ENCODE data around the gene RUBCNL.
A peak's percentile ranks its signal among the peaks of the same experiment; 100 is the strongest.
"Not testable (repeated sequence)": the region's sequence is repeated elsewhere in the genome, so short reads cannot be mapped to it uniquely, and the experiment has no call there.

The RUBCNL gene

GRCh38 chr13:46387064-46387851, at the start of gene RUBCNL:
RUBCNL (minus strand) TSS chr13:46387252; CDS start chr13:46372475, 14,777 bp downstream.
- DNase-seq = peak; percentile 18

DNA sequence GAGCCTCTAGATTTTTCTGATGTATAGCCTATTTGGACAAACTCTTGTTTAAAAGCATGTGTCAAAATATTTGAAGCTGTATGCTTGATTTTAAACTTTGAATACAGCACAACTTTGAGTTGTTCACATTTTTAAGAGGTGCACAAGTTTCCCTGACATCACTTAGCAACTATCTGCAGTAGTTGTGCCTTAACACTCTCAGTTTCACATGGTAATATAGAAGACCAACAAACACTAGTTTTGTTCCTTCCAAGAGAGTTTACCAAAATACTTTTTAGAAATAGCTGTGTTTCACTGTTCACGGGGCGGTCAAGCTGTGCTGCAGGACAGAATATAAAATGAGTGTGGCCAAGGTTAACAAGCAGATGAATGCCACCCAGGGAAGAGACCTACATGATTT, 42.5 kb upstream of the RUBCNL start:
- not testable (repeated sequence) for DNase-seq

- no peak for DNase-seq
Observed at GRCh38 chr13:46405457-46405856, 18.4 kb upstream of the RUBCNL start.

- DNase-seq = no peak
Observed at GRCh38 chr13:46404733-46405100, 17.7 kb upstream of the RUBCNL start.

DNA sequence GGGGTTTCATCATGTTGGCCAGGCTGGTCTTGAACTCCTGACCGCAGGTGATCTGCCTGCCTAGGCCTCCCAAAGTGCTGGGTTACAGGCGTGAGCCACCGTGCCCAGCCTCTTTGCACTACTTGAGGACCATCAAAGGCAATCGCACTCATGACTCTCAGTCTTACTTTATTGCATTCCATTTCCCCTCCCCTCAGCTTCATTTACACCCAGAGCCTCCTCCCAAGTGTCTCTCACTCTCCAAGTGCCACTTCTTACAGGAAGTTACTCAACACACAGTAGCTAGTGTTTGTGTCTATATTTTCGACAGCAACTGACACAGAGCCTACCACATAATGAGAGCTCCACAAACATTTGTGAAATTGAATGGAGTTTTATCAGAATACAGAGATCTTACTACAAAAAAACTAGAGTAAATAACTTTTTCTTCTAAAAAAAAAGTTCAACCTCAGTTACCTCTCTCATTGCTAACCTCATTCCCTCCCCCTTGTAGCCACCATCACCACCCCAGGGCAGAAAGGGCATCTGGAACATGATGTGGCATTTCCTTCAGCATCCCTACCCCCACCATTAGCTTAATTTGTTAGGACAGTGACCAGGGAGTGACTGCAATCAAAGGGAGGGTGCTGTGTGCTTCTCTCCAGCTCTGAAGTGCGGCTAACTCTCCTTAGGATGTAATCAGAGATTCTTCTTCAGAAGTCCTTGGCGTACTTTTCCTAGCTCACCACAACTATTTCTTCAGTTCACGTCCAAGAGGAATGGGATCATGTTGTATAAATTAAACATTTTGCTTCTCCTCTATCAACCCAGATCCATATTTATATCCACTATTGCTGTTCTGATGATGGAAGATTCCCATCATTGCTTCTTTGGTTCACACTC, 17.0 kb upstream of the RUBCNL start:
- DNase-seq = no peak

GRCh38 chr13:46402178-46402577, 15.1 kb upstream of the RUBCNL start:
- DNase-seq = no peak

- DNase-seq = no peak
Observed at GRCh38 chr13:46401432-46401831, 14.4 kb upstream of the RUBCNL start.

GRCh38 chr13:46396341-46396740, 9.3 kb upstream of the RUBCNL start:
- DNase-seq = no peak

- DNase-seq = no peak
Observed at GRCh38 chr13:46392967-46393366, 5.9 kb upstream of the RUBCNL start.

GRCh38 chr13:46389457-46390451, 2.7 kb upstream of the RUBCNL start:
- DNase-seq = no peak

- DNase-seq = no peak
Observed at GRCh38 chr13:46388846-46389245, 1.8 kb upstream of the RUBCNL start.

GRCh38 chr13:46388308-46388707, 1.3 kb upstream of the RUBCNL start:
- DNase-seq = no peak

GRCh38 chr13:46386392-46387063, 524 bp downstream of the RUBCNL start:
- no peak for DNase-seq

DNA sequence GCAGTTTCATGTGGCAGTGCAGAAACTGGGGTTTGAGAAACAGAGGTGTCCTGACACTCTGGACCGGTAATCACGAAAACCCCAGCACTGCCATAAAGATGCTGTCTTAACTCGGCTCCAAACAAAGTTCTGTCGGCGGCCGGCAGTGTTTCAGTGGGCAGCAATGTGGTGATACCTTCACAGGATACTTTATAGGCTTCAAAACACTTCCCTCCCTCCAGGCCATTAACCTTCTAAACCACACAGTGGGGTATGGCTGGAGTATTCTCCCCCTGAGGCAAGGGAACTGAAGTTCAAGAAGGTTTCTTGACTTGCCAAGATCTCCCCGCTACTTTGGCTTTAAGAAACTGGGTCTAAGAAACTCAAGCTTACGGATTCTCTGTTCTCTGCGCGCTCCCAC, 1.1 kb downstream of the RUBCNL start:
- DNase-seq = no peak

DNA sequence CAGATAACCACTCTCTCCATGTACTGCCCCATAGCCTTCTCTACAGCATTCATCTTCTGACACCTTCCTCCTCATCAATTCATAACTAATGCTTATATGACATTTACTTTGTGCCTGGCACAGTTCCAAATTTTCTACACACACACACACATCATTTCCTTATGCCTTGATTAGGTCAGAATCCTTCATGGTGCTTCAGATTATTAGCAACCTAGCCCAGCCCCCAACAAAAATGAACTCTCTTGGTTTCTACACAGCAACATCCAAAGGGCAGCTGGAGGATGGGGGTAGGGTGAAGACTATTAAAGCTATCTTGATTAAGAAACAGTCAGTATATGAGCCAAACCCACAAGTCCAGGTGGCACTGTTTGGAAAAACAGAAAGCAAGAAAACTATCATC, 3.7 kb downstream of the RUBCNL start:
- DNase-seq = peak; percentile 2

- no peak for DNase-seq
Observed at GRCh38 chr13:46382224-46382623, 4.8 kb downstream of the RUBCNL start.

- no peak for DNase-seq
Observed at GRCh38 chr13:46380242-46380641, 6.8 kb downstream of the RUBCNL start.

DNA sequence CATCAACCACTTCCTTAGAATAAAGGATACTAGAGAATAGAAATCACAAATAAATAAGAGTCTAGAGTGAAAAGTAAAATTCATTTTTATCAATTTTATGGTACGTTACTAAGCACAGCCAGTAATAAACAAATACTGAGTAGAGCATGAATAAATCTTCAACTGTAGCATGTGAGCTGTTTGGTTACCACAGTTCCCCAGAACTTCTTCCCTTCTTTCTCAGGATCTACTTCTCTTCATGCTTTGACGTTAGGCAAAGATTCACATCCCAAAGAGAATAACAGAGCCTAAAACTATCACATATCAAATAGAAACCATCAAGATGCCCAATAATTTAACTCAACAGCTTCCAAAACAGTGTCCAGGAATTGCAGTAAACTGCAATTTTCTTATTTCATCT, 7.4 kb downstream of the RUBCNL start:
- DNase-seq = no peak

DNA sequence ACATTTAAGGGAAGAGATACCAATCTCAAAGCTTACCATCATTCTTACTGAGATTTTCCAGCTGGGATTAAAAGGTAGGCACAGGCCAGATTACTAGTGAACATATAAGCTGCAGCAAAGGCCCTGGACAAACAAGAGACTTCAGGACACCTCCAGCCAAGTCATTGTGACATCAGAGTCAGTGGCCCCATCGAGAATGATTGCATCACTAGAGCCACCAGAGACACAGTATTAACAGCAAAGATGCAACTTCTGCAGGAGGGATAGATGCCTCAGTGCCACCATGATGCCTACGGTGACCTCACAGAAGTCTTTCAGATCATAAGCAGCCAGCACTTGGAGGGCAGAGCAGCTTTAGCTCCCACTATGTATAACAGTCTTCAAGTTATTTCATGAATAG, 8.6 kb downstream of the RUBCNL start:
- no peak for DNase-seq

DNA sequence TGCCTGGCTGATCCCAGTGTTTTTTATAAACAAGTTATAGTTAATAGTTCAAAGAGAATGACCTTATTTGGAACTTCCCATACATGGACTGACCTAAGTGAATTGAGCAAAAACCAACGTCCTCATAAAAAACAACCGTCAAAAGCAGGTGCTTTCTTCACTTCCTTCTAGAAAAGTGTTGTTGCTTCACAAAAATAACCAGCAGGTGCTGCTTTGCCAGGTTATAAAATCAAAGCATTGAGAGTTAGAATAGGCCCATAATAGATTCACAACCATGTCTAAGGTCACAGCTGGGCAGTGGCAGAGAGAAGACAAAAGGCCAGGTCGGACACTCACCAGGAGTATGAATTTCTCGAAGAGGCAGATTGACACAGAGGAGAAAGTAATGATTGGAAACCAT, 9.5 kb downstream of the RUBCNL start:
- no peak for DNase-seq

DNA sequence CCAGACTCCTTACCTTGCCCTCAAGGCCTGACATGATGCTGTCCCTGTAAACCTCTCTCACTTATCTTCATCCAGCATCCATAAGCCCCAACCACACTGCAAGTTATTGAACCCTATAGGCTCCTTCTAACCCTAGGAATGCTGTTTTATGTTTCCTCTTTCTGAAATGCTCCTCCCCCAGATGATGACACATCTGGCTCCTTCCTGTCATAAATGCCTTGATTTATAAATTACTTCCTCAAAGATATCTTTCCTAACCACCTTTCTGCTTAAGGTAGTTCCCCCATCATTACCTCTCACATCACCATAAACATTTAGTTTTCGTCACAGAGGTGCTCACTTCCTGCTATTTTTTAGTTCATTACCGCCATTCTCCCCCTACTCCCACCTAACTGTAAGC, 12.3 kb downstream of the RUBCNL start:
- no peak for DNase-seq

GRCh38 chr13:46373623-46374022, 13.4 kb downstream of the RUBCNL start:
- DNase-seq = no peak
